Loucy (cell line): ENCODE data around the gene IFNK.

Experiments
- H2AFZ ChIP-seq: fragments of 200-600 bp; sonication (generic); 2 replicates; pipeline ENCODE4 v1.6.0; 2016; ENCODE audit warnings: antibody characterized with exemption, mild to moderate bottlenecking, low read length, moderate library complexity
- H3F3A ChIP-seq: fragments of 200-600 bp; 2 replicates; pipeline ENCODE4 v1.6.0; 2016; ENCODE audit warnings: antibody characterized with exemption, low read depth, mild to moderate bottlenecking
- H3K27me3 ChIP-seq: fragments of 200-600 bp; sonication (generic); 2 replicates; pipeline ENCODE4 v1.6.1; 2014; ENCODE audit warnings: low read length, mild to moderate bottlenecking; ENCODE audit not compliant: insufficient read depth, poor library complexity, severe bottlenecking
- H3K36me3 ChIP-seq: fragments of 200-600 bp; sonication (generic); 2 replicates; pipeline ENCODE4 v1.6.1; 2016; ENCODE audit warnings: low read length; ENCODE audit not compliant: insufficient read depth
- H3K4me1 ChIP-seq: fragments of 200-600 bp; sonication (generic); 2 replicates; pipeline ENCODE4 v1.5.1; 2014; ENCODE audit warnings: low read length, mild to moderate bottlenecking; ENCODE audit not compliant: insufficient read depth, poor library complexity, severe bottlenecking
- H3K4me2 ChIP-seq: fragments of 200-600 bp; sonication (generic); 2 replicates; pipeline ENCODE4 v1.6.0; 2014; ENCODE audit warnings: antibody characterized with exemption, low read length, low read depth, mild to moderate bottlenecking; ENCODE audit not compliant: poor library complexity, severe bottlenecking
- H3K4me3 ChIP-seq: fragments of 200-600 bp; sonication (generic); 2 replicates; pipeline ENCODE4 v1.5.1; 2014; ENCODE audit warnings: low read length, mild to moderate bottlenecking, mixed read lengths; ENCODE audit not compliant: poor library complexity, severe bottlenecking
- H3K79me2 ChIP-seq: fragments of 200-600 bp; sonication (generic); 2 replicates; pipeline ENCODE4 v1.6.1; 2014; ENCODE audit warnings: low read length; ENCODE audit not compliant: insufficient read depth
- H3K9ac ChIP-seq: fragments of 200-600 bp; sonication (generic); 2 replicates; pipeline ENCODE4 v1.6.0; 2014; ENCODE audit warnings: mild to moderate bottlenecking, low read depth, low read length, moderate library complexity; ENCODE audit not compliant: poor library complexity, severe bottlenecking
- H3K9me2 ChIP-seq: fragments of 200-600 bp; sonication (generic); replicated peaks from 2 replicates; pipeline ENCODE4 v1.6.1; 2016; ENCODE audit warnings: low read depth, low read length, mixed read lengths
- H3K9me3 ChIP-seq: fragments of 200-600 bp; sonication (generic); 2 replicates; pipeline ENCODE4 v1.6.1; 2014; ENCODE audit warnings: mild to moderate bottlenecking, antibody characterized with exemption, low read length, low read depth; ENCODE audit not compliant: insufficient read depth
- H4K20me1 ChIP-seq: fragments of 200-600 bp; sonication (generic); 2 replicates; pipeline ENCODE4 v1.6.0; 2014; ENCODE audit warnings: antibody characterized with exemption, low read length, mild to moderate bottlenecking; ENCODE audit not compliant: insufficient read depth, poor library complexity, severe bottlenecking
- CTCF ChIP-seq: fragments of 200-600 bp; sonication (generic); conservative IDR thresholded peaks from 2 replicates; pipeline ENCODE4 v1.5.1; 2014; ENCODE audit warnings: mild to moderate bottlenecking, antibody characterized with exemption, low read length
- EZH2phosphoT487 ChIP-seq: fragments of 200-600 bp; IDR thresholded peaks from 2 replicates; pipeline ENCODE4 v1.6.1; 2018; ENCODE audit warnings: antibody characterized with exemption, mild to moderate bottlenecking, moderate library complexity, borderline replicate concordance

Gene IFNK

GRCh38 chr9:27554712-27555111 is 30.6 kb downstream of the IFNK start:
- no peaks in the 10 kb centered on the region for H3K4me1 ChIP-seq
- no peaks in the 10 kb centered on the region for H3K27me3 ChIP-seq
- H3F3A ChIP-seq, result no peaks in the 10 kb centered on the region
- no peak for TF ChIP-seq CTCF
- TF ChIP-seq EZH2phosphoT487, result no peak
- no peaks in the 10 kb centered on the region for H4K20me1 ChIP-seq
- H3K4me3 ChIP-seq, result no peak overlapping the region
- no peak overlapping the region for H3K4me2 ChIP-seq
- H3K9ac ChIP-seq, result no peak overlapping the region
- H3K79me2 ChIP-seq, result no peaks in the 10 kb centered on the region
- H3K36me3 ChIP-seq, result 0 out of 2 replicates have a peak, but pooled peaks cover 4% of the 10 kb centered on the region
- no peaks in the 10 kb centered on the region for H3K9me3 ChIP-seq
- no peak overlapping the region for H2AFZ ChIP-seq
- H3K9me2 ChIP-seq, result no peaks in the 10 kb centered on the region

GRCh38 chr9:27556470-27556869 is 32.4 kb downstream of the IFNK start:
- Histone ChIP-seq H3K9ac (no peak overlapping the region), H3F3A (no peaks in the 10 kb centered on the region), H3K4me3 (no peak overlapping the region), H3K9me3 (no peaks in the 10 kb centered on the region), H3K36me3 (0 out of 2 replicates have a peak, but pooled peaks cover 4% of the 10 kb centered on the region), H3K79me2 (no peaks in the 10 kb centered on the region), H3K4me2 (no peak overlapping the region), H3K27me3 (no peaks in the 10 kb centered on the region), H3K4me1 (no peaks in the 10 kb centered on the region), H2AFZ (no peak overlapping the region), H4K20me1 (no peaks in the 10 kb centered on the region), H3K9me2 (no peaks in the 10 kb centered on the region)
- TF ChIP-seq EZH2phosphoT487, result no peak
- no peak for TF ChIP-seq CTCF

GRCh38 chr9:27558307-27558706 is 34.2 kb downstream of the IFNK start:
- no peak overlapping the region for H3K4me2 ChIP-seq
- no peaks in the 10 kb centered on the region for H3K79me2 ChIP-seq
- no peaks in the 10 kb centered on the region for H3K9me3 ChIP-seq
- no peaks in the 10 kb centered on the region for H3F3A ChIP-seq
- no peak overlapping the region for H2AFZ ChIP-seq
- no peak overlapping the region for H3K9ac ChIP-seq
- H3K27me3 ChIP-seq, result no peaks in the 10 kb centered on the region
- H3K4me1 ChIP-seq, result no peaks in the 10 kb centered on the region
- no peaks in the 10 kb centered on the region for H3K9me2 ChIP-seq
- TF ChIP-seq CTCF, result no peak
- TF ChIP-seq EZH2phosphoT487, result no peak
- H3K36me3 ChIP-seq, result 0 out of 2 replicates have a peak, but pooled peaks cover 4% of the 10 kb centered on the region
- no peak overlapping the region for H3K4me3 ChIP-seq
- H4K20me1 ChIP-seq, result no peaks in the 10 kb centered on the region
